WTC11 (cell line): ENCODE results near the gene LY6G6C. TPM values are rescaled to one million over a fixed set of nuclear protein-coding genes. Genes with fewer than 3 reads are reported as not detected.

ENCODE experiments used
- ATAC-seq: fragments of 200-7000 bp; cut with Tn5 transposase; 2 replicates; pipeline ENCODE4 v1.10.0; 2021; ENCODE audit warnings: mild to moderate bottlenecking, moderate library complexity
- CTCF ChIA-PET: fragments of 300-600 bp; sonication (Branson Sonifier 250); formaldehyde crosslinking; loops from one replicate; lab custom pipeline; 2021; ENCODE audit warnings: antibody characterized with exemption; lab: Charles Lee
- POLR2A ChIA-PET: fragments of 350-600 bp; sonication (Branson Sonifier 250); formaldehyde crosslinking; loops from one replicate; lab custom pipeline; 2021; ENCODE audit warnings: antibody characterized with exemption; lab: Charles Lee
- DNase-seq: peaks from one replicate; pipeline ENCODE4 v3.0.0; 2021; ENCODE audit warnings: low spot score
- H3K27ac Mint-ChIP-seq: 2 replicates; pipeline ENCODE4 v1.8.0; 2021; ENCODE audit warnings: mixed read lengths
- H3K27me3 Mint-ChIP-seq: 2 replicates; pipeline ENCODE4 v1.8.0; 2021; ENCODE audit warnings: low read depth, mild to moderate bottlenecking, moderate library complexity, mixed read lengths
- H3K36me3 Mint-ChIP-seq: 2 replicates; pipeline ENCODE4 v1.8.0; 2021; ENCODE audit warnings: mixed read lengths
- H3K4me1 Mint-ChIP-seq: 2 replicates; pipeline ENCODE4 v1.8.0; 2022; ENCODE audit warnings: mixed read lengths
- H3K4me3 Mint-ChIP-seq: 2 replicates; pipeline ENCODE4 v1.8.0; 2021; ENCODE audit warnings: mild to moderate bottlenecking, moderate library complexity, mixed read lengths
- H3K9me3 Mint-ChIP-seq: 2 replicates; pipeline ENCODE4 v1.8.0; 2021; ENCODE audit warnings: mixed read lengths
- AR ChIP-seq: fragments of 250-450 bp; sonication (Bioruptor Pico); IDR thresholded peaks from 2 replicates; pipeline ENCODE4 v1.9.0; 2021; ENCODE audit warnings: mild to moderate bottlenecking
- ELF4 ChIP-seq: sonication (generic); formaldehyde crosslinking; IDR thresholded peaks from 2 replicates; pipeline ENCODE4 v1.8.1; 2022; ENCODE audit warnings: low read depth, mild to moderate bottlenecking, moderate library complexity, missing genetic modification reagents
- GRHL2 ChIP-seq: fragments of 250-450 bp; sonication (Bioruptor Pico); IDR thresholded peaks from 2 replicates; pipeline ENCODE4 v1.8.0; 2022; ENCODE audit warnings: mild to moderate bottlenecking, moderate library complexity; ENCODE audit not compliant: insufficient replicate concordance, severe bottlenecking
- MXD4 ChIP-seq: fragments of 250-450 bp; sonication (Bioruptor Pico); IDR thresholded peaks from 2 replicates; pipeline ENCODE4 v1.8.0; 2021; ENCODE audit warnings: mild to moderate bottlenecking, moderate library complexity, borderline replicate concordance
- PRDM15 ChIP-seq: sonication (generic); formaldehyde crosslinking; IDR thresholded peaks from 2 replicates; pipeline ENCODE4 v1.8.0; 2022; ENCODE audit warnings: missing genetic modification reagents
- SMAD3 ChIP-seq: sonication (generic); formaldehyde crosslinking; IDR thresholded peaks from 2 replicates; pipeline ENCODE4 v1.8.0; 2022; ENCODE audit warnings: missing genetic modification reagents, mild to moderate bottlenecking, borderline replicate concordance
- SMAD4 ChIP-seq: sonication (generic); formaldehyde crosslinking; IDR thresholded peaks from 2 replicates; pipeline ENCODE4 v1.8.0; 2022; ENCODE audit warnings: mild to moderate bottlenecking, missing genetic modification reagents
- TEAD1 ChIP-seq: sonication (generic); formaldehyde crosslinking; IDR thresholded peaks from 2 replicates; pipeline ENCODE4 v1.8.0; 2022; ENCODE audit warnings: mild to moderate bottlenecking, missing genetic modification reagents
- ZNF232 ChIP-seq: sonication (generic); formaldehyde crosslinking; IDR thresholded peaks from 2 replicates; pipeline ENCODE4 v1.8.0; 2022; ENCODE audit warnings: mild to moderate bottlenecking, missing genetic modification reagents
- total RNA-seq: library from RNA; stranded (reverse); gene quantifications from 3 replicates; pipeline ENCODE4 v1.2.3, GENCODE V29; 2021
- TF ChIP-seq, protein P1 (sequence below): sonication (generic); formaldehyde crosslinking; IDR thresholded peaks from 2 replicates; pipeline ENCODE4 v1.8.1; 2023; ENCODE audit warnings: mild to moderate bottlenecking, missing genetic modification reagents, moderate library complexity
- TF ChIP-seq, protein P2 (sequence below): sonication (generic); formaldehyde crosslinking; IDR thresholded peaks from 2 replicates; pipeline ENCODE4 v1.8.1; 2023; ENCODE audit warnings: mild to moderate bottlenecking, moderate library complexity, missing genetic modification reagents

LY6G6C gene
- total RNA-seq, 1 experiment from 2014 or later: 0.35 TPM

DNA sequence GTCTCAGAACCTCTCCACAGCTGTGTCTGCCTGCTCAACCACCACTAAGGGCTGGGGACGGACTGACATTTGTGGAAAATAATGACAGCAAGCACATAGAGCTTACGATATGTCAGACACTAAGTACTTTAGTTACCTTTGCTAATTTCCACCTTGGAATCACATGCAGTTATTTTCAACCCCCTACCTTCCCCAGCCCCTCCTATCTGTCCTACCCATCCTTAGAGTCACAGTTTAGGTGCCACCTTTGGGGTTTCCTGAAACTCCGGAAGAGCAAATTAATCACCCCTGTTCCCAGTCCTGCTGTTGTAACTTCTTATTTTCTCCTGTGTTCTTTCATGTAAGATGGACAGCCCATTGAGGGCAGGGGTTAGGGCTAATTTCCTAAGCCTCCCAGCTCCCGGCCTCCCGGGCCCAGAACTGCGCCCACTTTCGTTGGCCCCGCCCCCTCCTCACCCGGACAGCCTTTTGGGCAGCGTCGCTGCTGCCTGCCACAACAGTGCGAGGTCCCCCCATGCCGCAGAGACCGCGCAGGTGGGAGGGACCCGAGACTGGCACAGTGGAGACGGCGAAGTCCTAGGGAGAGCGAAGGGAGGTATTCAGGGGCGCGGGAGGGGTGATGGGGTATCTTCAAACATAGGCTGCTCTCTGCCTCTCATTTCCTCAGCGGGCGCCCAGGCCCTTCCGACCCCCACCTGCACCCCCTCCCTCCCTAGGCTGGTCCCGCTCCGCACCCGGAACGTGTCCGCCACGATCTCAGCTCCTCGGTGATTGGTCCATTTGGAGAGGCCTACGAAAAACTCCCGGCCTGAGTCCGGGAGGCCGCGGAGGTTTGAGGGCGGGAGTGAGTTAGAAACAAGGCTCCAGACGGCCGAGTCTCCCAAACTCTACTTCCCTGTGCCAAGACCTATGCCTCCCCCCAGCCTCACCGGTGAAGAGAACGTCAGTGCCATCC, 6.4 kb upstream of the LY6G6C start (continued):
- TF ChIP-seq, protein P1, sequence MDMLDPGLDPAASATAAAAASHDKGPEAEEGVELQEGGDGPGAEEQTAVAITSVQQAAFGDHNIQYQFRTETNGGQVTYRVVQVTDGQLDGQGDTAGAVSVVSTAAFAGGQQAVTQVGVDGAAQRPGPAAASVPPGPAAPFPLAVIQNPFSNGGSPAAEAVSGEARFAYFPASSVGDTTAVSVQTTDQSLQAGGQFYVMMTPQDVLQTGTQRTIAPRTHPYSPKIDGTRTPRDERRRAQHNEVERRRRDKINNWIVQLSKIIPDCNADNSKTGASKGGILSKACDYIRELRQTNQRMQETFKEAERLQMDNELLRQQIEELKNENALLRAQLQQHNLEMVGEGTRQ (CRISPR knock-in tag): no peak
- TF ChIP-seq MXD4: no peak

GRCh38 chr6:31727034-31727716, 5.6 kb upstream of the LY6G6C start:
- POLR2A ChIA-PET: interaction anchor here (0.6 to 3.6 kb wide), 2 partner anchors 12 to 13 kb away, joined by 4 to 32 read pairs; partner anchors contain the start of gene MSH5
- Mint-ChIP-seq H3K4me1 (peaks cover 16% of the 10 kb centered on the region), H3K27ac (no peak overlapping the region), H3K4me3 (no peak overlapping the region), H3K27me3 (no peaks in the 10 kb centered on the region), H3K9me3 (no peaks in the 10 kb centered on the region), H3K36me3 (peaks cover 21% of the 10 kb centered on the region)
- TF ChIP-seq GRHL2 (CRISPR knock-in tag) (no peak), SMAD4 (CRISPR knock-in tag) (no peak)
- CTCF ChIA-PET: interaction anchor here (0.9 to 4.0 kb wide), 2 partner anchors 43 to 103 kb away, joined by 8 to 66 read pairs; no protein-coding TSS in a partner anchor
- DNase-seq: no peak
- no peak for ATAC-seq

GRCh38 chr6:31725502-31726350, 4.2 kb upstream of the LY6G6C start:
- H3K4me1 Mint-ChIP-seq: peaks cover 15% of the 10 kb centered on the region
- ChIA-PET POLR2A (interaction anchor here (1.1 kb wide), 1 partner anchor 102 kb away, joined by 3 read pairs; the partner anchor contains the start of gene HSPA1B), CTCF (interaction anchor here (2.1 to 3.0 kb wide), 2 partner anchors 12 to 44 kb away, joined by 7 to 16 read pairs; no protein-coding TSS in a partner anchor)
- H3K27ac Mint-ChIP-seq: no peak overlapping the region; the same call in 1 of the 2 replicates
- DNase-seq (no peak), ATAC-seq (no peak)
- peaks cover 9% of the 10 kb centered on the region for H3K36me3 Mint-ChIP-seq
- H3K4me3 Mint-ChIP-seq: no peak overlapping the region
- TF ChIP-seq PRDM15 (CRISPR knock-in tag) (no peak), TEAD1 (no peak)
- TF ChIP-seq, all 79 proteins: peak for 0
- Mint-ChIP-seq H3K9me3 (no peaks in the 10 kb centered on the region), H3K27me3 (peaks cover 4% of the 10 kb centered on the region; the same call in 1 of the 2 replicates)

DNA sequence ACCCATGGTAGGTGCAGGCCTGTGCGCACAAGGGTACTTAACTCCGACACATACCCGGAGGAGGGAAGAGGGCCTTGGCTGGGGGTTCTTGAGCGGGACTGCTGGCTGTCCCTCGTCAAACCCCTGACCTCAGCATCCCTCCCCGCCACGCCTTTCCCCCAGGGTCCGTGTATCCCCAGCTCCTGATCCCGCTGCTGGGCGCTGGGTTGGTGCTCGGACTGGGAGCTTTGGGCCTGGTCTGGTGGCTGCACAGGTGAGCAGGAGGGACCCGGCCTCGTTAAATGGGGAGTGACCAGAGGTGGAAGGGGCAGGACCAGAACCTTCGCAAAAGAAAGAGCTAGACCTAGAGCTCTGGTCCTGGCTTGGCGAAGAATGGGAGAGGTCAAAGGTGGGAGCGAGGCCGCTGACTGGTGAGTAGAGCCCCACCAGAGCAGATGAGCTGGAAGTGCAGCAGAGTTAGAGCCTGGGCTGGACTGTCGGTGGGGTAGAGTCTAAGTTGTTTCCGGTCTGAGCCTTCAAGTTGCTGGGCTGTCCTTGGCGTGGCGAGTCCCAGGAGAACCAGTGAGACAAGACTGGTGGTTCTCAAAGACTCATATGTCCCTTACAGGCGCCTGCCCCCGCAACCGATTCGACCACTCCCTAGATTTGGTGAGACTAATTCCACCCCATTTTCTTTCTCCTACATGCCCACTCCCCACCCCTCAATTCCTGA, 2.6 kb upstream of the LY6G6C start:
- CTCF ChIA-PET: interaction anchor here (0.6 to 3.0 kb wide), 8 partner anchors 10 to 72 kb away, joined by 3 to 16 read pairs (median 4); partner anchors contain the start of genes ABHD16A, CLIC1 and VARS1
- H3K4me3 Mint-ChIP-seq: no peak overlapping the region
- DNase-seq: no peak
- peaks cover 7% of the 10 kb centered on the region for H3K4me1 Mint-ChIP-seq
- no peak; the same call in 1 of the 2 replicates for ATAC-seq
- POLR2A ChIA-PET: interaction anchor here (0.7 kb wide), 1 partner anchor 91 kb away, joined by 3 read pairs; no protein-coding TSS in a partner anchor
- no peak overlapping the region for H3K27ac Mint-ChIP-seq
- peaks cover 9% of the 10 kb centered on the region for H3K36me3 Mint-ChIP-seq
- peaks cover 4% of the 10 kb centered on the region; the same call in 1 of the 2 replicates for H3K27me3 Mint-ChIP-seq
- H3K9me3 Mint-ChIP-seq: no peaks in the 10 kb centered on the region
- TF ChIP-seq AR (CRISPR knock-in tag) (no peak), ZNF232 (CRISPR knock-in tag) (no peak), SMAD3 (CRISPR knock-in tag) (no peak), ELF4 (CRISPR knock-in tag) (no peak)
- TF ChIP-seq, protein P2, sequence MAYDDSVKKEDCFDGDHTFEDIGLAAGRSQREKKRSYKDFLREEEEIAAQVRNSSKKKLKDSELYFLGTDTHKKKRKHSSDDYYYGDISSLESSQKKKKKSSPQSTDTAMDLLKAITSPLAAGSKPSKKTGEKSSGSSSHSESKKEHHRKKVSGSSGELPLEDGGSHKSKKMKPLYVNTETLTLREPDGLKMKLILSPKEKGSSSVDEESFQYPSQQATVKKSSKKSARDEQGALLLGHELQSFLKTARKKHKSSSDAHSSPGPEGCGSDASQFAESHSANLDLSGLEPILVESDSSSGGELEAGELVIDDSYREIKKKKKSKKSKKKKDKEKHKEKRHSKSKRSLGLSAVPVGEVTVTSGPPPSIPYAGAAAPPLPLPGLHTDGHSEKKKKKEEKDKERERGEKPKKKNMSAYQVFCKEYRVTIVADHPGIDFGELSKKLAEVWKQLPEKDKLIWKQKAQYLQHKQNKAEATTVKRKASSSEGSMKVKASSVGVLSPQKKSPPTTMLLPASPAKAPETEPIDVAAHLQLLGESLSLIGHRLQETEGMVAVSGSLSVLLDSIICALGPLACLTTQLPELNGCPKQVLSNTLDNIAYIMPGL (CRISPR knock-in tag): no peak
